Stimulated activated naive CD4-positive, alpha-beta T cell treated with Interleukin-2 at 50 U/mL for 16 hours (primary cell): ENCODE measurements around the gene NRTN.

Experiments used
- DNase-seq: peaks from one replicate; lab custom pipeline; 2025; lab: John Stamatoyannopoulos, UW

The NRTN gene

GRCh38 chr19:5790559-5791520, 14.0 kb upstream of the NRTN start, which contains the start of gene DUS3L:
DUS3L (minus strand) TSS chr19:5791163; CDS start chr19:5791141, 22 bp downstream.
- peak; percentile 95 for DNase-seq

GRCh38 chr19:5792224-5792623, 12.6 kb upstream of the NRTN start:
- no peak for DNase-seq

GRCh38 chr19:5793188-5793587, 11.7 kb upstream of the NRTN start:
- DNase-seq, result no peak

- no peak for DNase-seq
Measured at GRCh38 chr19:5795382-5795919, 9.4 kb upstream of the NRTN start.

- DNase-seq, result no peak
Measured at GRCh38 chr19:5798244-5798643, 6.6 kb upstream of the NRTN start.

GRCh38 chr19:5799247-5800241, 5.3 kb upstream of the NRTN start:
- DNase-seq, result no peak

- DNase-seq, result no peak
Measured at GRCh38 chr19:5800361-5801270, 4.3 kb upstream of the NRTN start.

GRCh38 chr19:5801796-5802619, 2.9 kb upstream of the NRTN start:
- DNase-seq, result no peak

- no peak for DNase-seq
Measured at GRCh38 chr19:5803441-5803751, 1.5 kb upstream of the NRTN start.

GRCh38 chr19:5803752-5804515, 933 bp upstream of the NRTN start:
- DNase-seq, result peak; percentile 90

- DNase-seq, result peak; percentile 35
Measured at GRCh38 chr19:5805462-5806132, 730 bp downstream of the NRTN start.

GRCh38 chr19:5806133-5806489, 1.2 kb downstream of the NRTN start:
- no peak for DNase-seq

- no peak for DNase-seq
Measured at GRCh38 chr19:5806905-5807304, 2.0 kb downstream of the NRTN start.

GRCh38 chr19:5808120-5808816, 3.4 kb downstream of the NRTN start:
- DNase-seq, result no peak

- no peak for DNase-seq
Measured at GRCh38 chr19:5809053-5809452, 4.2 kb downstream of the NRTN start.

GRCh38 chr19:5809469-5809868, 4.6 kb downstream of the NRTN start:
- DNase-seq, result no peak

- DNase-seq, result no peak
Measured at GRCh38 chr19:5811117-5811516, 6.2 kb downstream of the NRTN start.

- no peak for DNase-seq
Measured at GRCh38 chr19:5814123-5814851, 9.4 kb downstream of the NRTN start.
